Hepatocyte (in vitro differentiated cells): ENCODE data around the gene TMEM89. TPM values are rescaled to one million over a fixed set of nuclear protein-coding genes. Genes with fewer than 3 reads are reported as not detected.

Experiments used
- DNase-seq: peaks from one replicate; pipeline ENCODE4 v3.0.0-alpha.2; 2016; ENCODE audit warnings: low spot score
- H2AFZ ChIP-seq: fragments of 200-600 bp; sonication (generic); 2 replicates; pipeline ENCODE4 v1.6.0; 2016; ENCODE audit warnings: antibody characterized with exemption, mild to moderate bottlenecking
- H3K27ac ChIP-seq: fragments of 200-600 bp; sonication (generic); 2 replicates; pipeline ENCODE4 v1.5.1; 2016; ENCODE audit warnings: mild to moderate bottlenecking
- H3K27me3 ChIP-seq: fragments of 200-600 bp; sonication (generic); 2 replicates; pipeline ENCODE4 v1.6.1; 2016
- H3K36me3 ChIP-seq: fragments of 200-600 bp; sonication (generic); replicated peaks from 2 replicates; pipeline ENCODE4 v1.5.1; 2016; ENCODE audit warnings: low read depth; ENCODE audit not compliant: insufficient read depth
- H3K4me1 ChIP-seq: fragments of 200-600 bp; sonication (generic); 2 replicates; pipeline ENCODE4 v1.5.1; 2016; ENCODE audit warnings: mild to moderate bottlenecking, moderate library complexity; ENCODE audit not compliant: insufficient read depth
- H3K4me2 ChIP-seq: fragments of 200-600 bp; sonication (generic); 2 replicates; pipeline ENCODE4 v1.6.0; 2016
- H3K4me3 ChIP-seq: fragments of 200-600 bp; sonication (generic); 2 replicates; pipeline ENCODE4 v1.5.1; 2016; ENCODE audit warnings: mild to moderate bottlenecking
- H3K79me2 ChIP-seq: fragments of 200-600 bp; sonication (generic); 2 replicates; pipeline ENCODE4 v1.6.0; 2017; ENCODE audit warnings: mild to moderate bottlenecking
- H3K9me2 ChIP-seq: fragments of 200-600 bp; sonication (generic); replicated peaks from 2 replicates; pipeline ENCODE4 v1.6.0; 2017; ENCODE audit warnings: mild to moderate bottlenecking; ENCODE audit not compliant: insufficient read depth
- H3K9me3 ChIP-seq: fragments of 200-600 bp; sonication (generic); 2 replicates; pipeline ENCODE4 v1.5.1; 2016; ENCODE audit warnings: low read depth, mild to moderate bottlenecking
- H4K20me1 ChIP-seq: fragments of 200-600 bp; sonication (generic); 2 replicates; pipeline ENCODE4 v1.6.0; 2016; ENCODE audit warnings: mild to moderate bottlenecking; ENCODE audit not compliant: insufficient read depth, poor library complexity, severe bottlenecking
- CTCF ChIP-seq: fragments of 200-600 bp; sonication (generic); IDR thresholded peaks from 2 replicates; pipeline ENCODE4 v1.5.1; 2016; ENCODE audit warnings: antibody characterized with exemption, mild to moderate bottlenecking; ENCODE audit not compliant: poor library complexity
- EZH2 ChIP-seq: fragments of 200-600 bp; sonication (generic); IDR thresholded peaks from 2 replicates; pipeline ENCODE4 v1.6.1; 2016; ENCODE audit warnings: antibody characterized with exemption, mild to moderate bottlenecking, borderline replicate concordance
- EZH2phosphoT487 ChIP-seq: fragments of 200-600 bp; sonication (generic); IDR thresholded peaks from one replicate; pipeline ENCODE4 v1.6.1; 2018; ENCODE audit warnings: antibody characterized with exemption, mild to moderate bottlenecking, low read depth, moderate library complexity; ENCODE audit not compliant: unreplicated experiment, severe bottlenecking
- WGBS: methylation state at CpG from one replicate; pipeline ENCODE4 v1.1.6; 2016; ENCODE audit warnings: low lambda C conversion rate; ENCODE audit errors: missing lambda C conversion rate; 5-methylcytosine and 5-hydroxymethylcytosine counted together
- microRNA counts: library from miRNA; unstranded; fragments of <30 nt; microRNA quantifications from one replicate; lab custom pipeline; 2017
- microRNA-seq: library from miRNA; unstranded; fragments of <30 nt; microRNA quantifications from one replicate; pipeline ENCODE4, GENCODE V29; 2017
- polyA plus RNA-seq: library from polyadenylated mRNA; unstranded; fragments of >200 nt; fragmentation: Nextera tagmentation; extraction: Ambion mirVana; gene quantifications from 2 replicates; pipeline ENCODE4 v1.2.1, GENCODE V29; 2016
- total RNA-seq: library from RNA; depleted of rRNA; stranded (reverse); fragments of >200 nt; gene quantifications from 2 replicates; pipeline ENCODE4 v1.2.3, GENCODE V29; 2014

TMEM89 gene
- total and polyA plus RNA-seq, 2 experiments from 2014 or later, result not detected

DNA sequence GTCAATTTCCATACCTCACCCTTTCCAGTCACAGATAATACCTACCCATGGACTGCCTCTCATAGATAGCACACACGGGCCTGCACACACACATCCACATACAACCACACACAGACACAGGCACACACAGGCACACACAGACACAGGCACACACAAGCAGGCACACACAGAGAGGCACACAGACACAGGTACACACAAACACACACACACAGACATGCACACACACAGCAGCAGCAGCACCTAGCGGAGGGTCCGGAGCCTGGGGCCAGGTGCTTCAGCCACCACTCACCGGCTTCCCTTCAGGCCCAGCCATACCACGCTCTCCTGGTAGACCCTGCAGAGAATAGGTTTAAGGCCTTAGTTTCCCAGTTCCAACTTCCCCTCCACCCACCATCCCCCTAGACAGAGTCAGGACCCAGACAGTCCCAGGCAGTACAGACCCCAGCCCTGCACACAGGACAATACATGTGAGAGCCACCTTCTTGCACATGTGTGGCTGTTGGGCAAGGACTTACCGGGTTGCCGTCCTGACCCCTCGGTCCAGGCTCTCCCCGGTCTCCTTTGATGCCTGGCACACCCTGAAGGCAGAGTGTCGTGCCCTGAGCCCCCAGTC, 47.5 kb downstream of the TMEM89 start:
- H3K36me3 ChIP-seq, result no peaks in the 10 kb centered on the region
- TF ChIP-seq EZH2, result no peak
- no peak overlapping the region for H3K4me2 ChIP-seq
- H3K9me3 ChIP-seq, result no peaks in the 10 kb centered on the region
- no peaks in the 10 kb centered on the region for H3K9me2 ChIP-seq
- H3K4me1 ChIP-seq, result no peaks in the 10 kb centered on the region
- WGBS, result 96% methylated on average over 10 of the region's 10 CpGs
- H2AFZ ChIP-seq, result no peak overlapping the region
- H4K20me1 ChIP-seq, result no peaks in the 10 kb centered on the region
- DNase-seq, result no peak
- H3K27ac ChIP-seq, result no peak overlapping the region
- H3K79me2 ChIP-seq, result no peaks in the 10 kb centered on the region
- no peak overlapping the region for H3K4me3 ChIP-seq
- no peaks in the 10 kb centered on the region for H3K27me3 ChIP-seq

DNA sequence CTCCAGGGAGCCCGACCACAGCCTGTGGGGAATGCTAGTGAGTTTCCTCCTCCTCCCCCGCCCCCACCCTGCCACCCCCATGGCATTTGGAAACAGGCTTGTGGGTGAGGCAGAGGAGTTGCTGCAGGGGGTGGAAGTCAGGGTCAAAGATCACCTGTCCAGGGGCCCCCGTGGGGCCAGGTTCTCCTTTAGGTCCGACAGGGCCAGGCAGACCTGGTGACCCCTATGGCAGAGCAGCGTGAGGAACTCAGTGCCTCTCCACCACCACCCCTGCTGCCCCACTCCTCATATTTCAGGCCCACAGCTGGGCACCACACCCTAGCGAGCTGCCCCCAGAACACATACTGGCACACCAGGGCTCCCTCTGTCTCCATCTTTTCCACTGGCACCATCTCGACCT, 49.1 kb downstream of the TMEM89 start:
- Histone ChIP-seq H3K27ac (no peak overlapping the region), H3K4me2 (no peak overlapping the region), H3K4me1 (no peaks in the 10 kb centered on the region), H3K9me2 (no peaks in the 10 kb centered on the region), H4K20me1 (no peaks in the 10 kb centered on the region), H3K79me2 (no peaks in the 10 kb centered on the region), H3K36me3 (no peaks in the 10 kb centered on the region), H3K27me3 (no peaks in the 10 kb centered on the region), H3K4me3 (no peak overlapping the region), H2AFZ (no peak overlapping the region), H3K9me3 (no peaks in the 10 kb centered on the region)
- no peak for DNase-seq
- TF ChIP-seq EZH2phosphoT487 (no peak), EZH2 (no peak), CTCF (no peak)
- WGBS, result 81% methylated on average over 5 of the region's 7 CpGs

DNA sequence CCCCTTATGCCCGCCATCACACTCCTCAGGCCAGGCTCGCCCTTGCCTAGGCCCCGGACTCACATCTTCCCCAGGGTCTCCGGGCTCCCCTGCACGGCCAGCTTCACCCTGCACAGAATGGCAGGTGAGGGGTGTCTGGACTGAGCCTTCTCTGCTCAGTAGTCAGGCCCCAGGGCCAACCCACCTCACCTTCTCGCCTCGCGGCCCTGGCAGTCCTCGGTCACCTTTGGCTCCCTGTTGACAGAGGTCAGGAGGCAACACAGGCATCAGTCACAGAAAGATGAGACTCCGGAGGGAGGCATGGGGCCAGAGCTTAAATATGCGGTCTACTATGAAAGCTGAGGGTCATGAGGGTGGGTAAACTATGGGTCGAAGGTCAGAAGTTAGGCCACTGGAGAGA, 49.6 kb downstream of the TMEM89 start:
- no peak for TF ChIP-seq EZH2phosphoT487
- TF ChIP-seq CTCF, result no peak
- TF ChIP-seq EZH2, result no peak
- Histone ChIP-seq H3K9me2 (no peaks in the 10 kb centered on the region), H3K79me2 (no peaks in the 10 kb centered on the region), H3K9me3 (no peaks in the 10 kb centered on the region), H3K4me2 (no peak overlapping the region), H3K4me3 (no peak overlapping the region), H3K36me3 (no peaks in the 10 kb centered on the region), H3K27ac (no peak overlapping the region), H3K4me1 (no peaks in the 10 kb centered on the region), H2AFZ (no peak overlapping the region), H3K27me3 (no peaks in the 10 kb centered on the region), H4K20me1 (no peaks in the 10 kb centered on the region)
- DNase-seq, result no peak
- 89% methylated on average over 12 of the region's 12 CpGs for WGBS

MicroRNAs within 50 kb of the gene (microRNA counts, 767-probe panel; counts per million panel counts)
- not detected for microRNA hsa-miR-711 (lab: Ali Mortazavi, UCI)

Small RNA genes lying within 50 kb of the gene (microRNA-seq; reads per million reads assigned to microRNA genes)
- gene MIR4793 (not detected), gene MIR711 (not detected)

Other genes with a start within 250 kb of the TMEM89 start
- not detected in 2 replicates for gene FBXW12, start 249.6 kb downstream of the TMEM89 start, total RNA-seq
- gene FBXW12, start 249.6 kb downstream of the TMEM89 start, polyA plus RNA-seq, result 0.18 TPM in 1 of 2 replicates, not detected in the other
- 73.2 and 74.5 TPM in 2 replicates for gene PLXNB1, start 191.7 kb downstream of the TMEM89 start, total RNA-seq
- 71.3 and 79.0 TPM in 2 replicates for gene PLXNB1, start 191.7 kb downstream of the TMEM89 start, polyA plus RNA-seq
- 28.1 and 30.4 TPM in 2 replicates for gene CCDC51, start 181.7 kb downstream of the TMEM89 start, total RNA-seq
- gene CCDC51, start 181.7 kb downstream of the TMEM89 start, polyA plus RNA-seq, result 30.8 and 32.0 TPM in 2 replicates
- 345 and 381 TPM in 2 replicates for gene TMA7, start 181.5 kb downstream of the TMEM89 start, total RNA-seq
- gene TMA7, start 181.5 kb downstream of the TMEM89 start, polyA plus RNA-seq, result 503 and 581 TPM in 2 replicates
- gene ATRIP, start 175.0 kb downstream of the TMEM89 start, total RNA-seq, result 4.5 and 4.9 TPM in 2 replicates
- 4.3 and 6.7 TPM in 2 replicates for gene ATRIP, start 175.0 kb downstream of the TMEM89 start, polyA plus RNA-seq
- gene SHISA5, start 117.6 kb downstream of the TMEM89 start, total RNA-seq, result 172 and 192 TPM in 2 replicates
- 369 TPM in 2 replicates for gene SHISA5, start 117.6 kb downstream of the TMEM89 start, polyA plus RNA-seq
- 12.0 and 14.1 TPM in 2 replicates for gene PFKFB4, start 65.0 kb downstream of the TMEM89 start, total RNA-seq
- 8.2 and 9.5 TPM in 2 replicates for gene PFKFB4, start 65.0 kb downstream of the TMEM89 start, polyA plus RNA-seq
- gene UCN2, start 58.0 kb downstream of the TMEM89 start, total RNA-seq, result 0.08 and 0.30 TPM in 2 replicates
- gene UCN2, start 58.0 kb downstream of the TMEM89 start, polyA plus RNA-seq, result 1.1 and 1.5 TPM in 2 replicates
- 5.7 and 17.4 TPM in 2 replicates for gene COL7A1, start 26.4 kb downstream of the TMEM89 start, total RNA-seq
- 19.6 and 24.7 TPM in 2 replicates for gene COL7A1, start 26.4 kb downstream of the TMEM89 start, polyA plus RNA-seq
- gene UQCRC1, start 12.1 kb downstream of the TMEM89 start, total RNA-seq, result 308 and 352 TPM in 2 replicates
- gene UQCRC1, start 12.1 kb downstream of the TMEM89 start, polyA plus RNA-seq, result 405 and 411 TPM in 2 replicates
- 42.0 and 56.6 TPM in 2 replicates for gene SLC26A6, start 13.7 kb upstream of the TMEM89 start, total RNA-seq
- 53.7 and 60.9 TPM in 2 replicates for gene SLC26A6, start 13.7 kb upstream of the TMEM89 start, polyA plus RNA-seq
- 1.6 and 1.8 TPM in 2 replicates for gene CELSR3, start 41.1 kb upstream of the TMEM89 start, total RNA-seq
- gene CELSR3, start 41.1 kb upstream of the TMEM89 start, polyA plus RNA-seq, result 1.9 TPM in 2 replicates
- gene NCKIPSD, start 64.1 kb upstream of the TMEM89 start, total RNA-seq, result 19.9 and 23.4 TPM in 2 replicates
- 21.0 and 22.9 TPM in 2 replicates for gene NCKIPSD, start 64.1 kb upstream of the TMEM89 start, polyA plus RNA-seq
- 99.3 and 112 TPM in 2 replicates for gene IP6K2, start 95.5 kb upstream of the TMEM89 start, total RNA-seq
- 155 and 169 TPM in 2 replicates for gene IP6K2, start 95.5 kb upstream of the TMEM89 start, polyA plus RNA-seq
- gene PRKAR2A, start 226.1 kb upstream of the TMEM89 start, total RNA-seq, result 29.7 and 33.9 TPM in 2 replicates
- gene PRKAR2A, start 226.1 kb upstream of the TMEM89 start, polyA plus RNA-seq, result 9.0 and 10.8 TPM in 2 replicates